MCF 10A (cell line): Measurements from ENCODE around the gene TMEM259. TPM values are rescaled to one million over a fixed set of nuclear protein-coding genes. Genes with fewer than 3 reads are reported as not detected.
A peak's percentile ranks its signal among the peaks of the same experiment; 100 is the strongest.

Source experiments
- BruUV-seq: library from RNA; stranded (reverse); fragments of 400-500 nt; replicated peaks from 2 replicates; lab custom pipeline; 2021; lab: Mats Ljungman, UMichigan
- CTCF ChIA-PET: fragments of 300-600 bp; sonication (Branson Sonifier 250); formaldehyde crosslinking; extraction: SDS; loops from one replicate; lab custom pipeline; 2021; ENCODE audit warnings: antibody characterized with exemption, inconsistent platforms; lab: Yijun Ruan, JAX
- POLR2A ChIA-PET: fragments of 300-600, 350-650 bp; sonication (Branson Sonifier 250); formaldehyde crosslinking; extraction: SDS; loops from one replicate; lab custom pipeline; 2020; ENCODE audit warnings: antibody characterized with exemption, inconsistent platforms; lab: Yijun Ruan, JAX
- DNase-seq: peaks from one replicate; pipeline ENCODE4 v3.0.0-alpha.2; 2018; ENCODE audit not compliant: unreplicated experiment
- H3K27ac Mint-ChIP-seq: one replicate; pipeline ENCODE4 v1.8.0; 2022; ENCODE audit warnings: mild to moderate bottlenecking, low read depth, mixed read lengths; ENCODE audit not compliant: unreplicated experiment
- H3K27me3 Mint-ChIP-seq: one replicate; pipeline ENCODE4 v1.8.0; 2022; ENCODE audit warnings: mixed read lengths; ENCODE audit not compliant: insufficient read depth, unreplicated experiment
- H3K36me3 Mint-ChIP-seq: one replicate; pipeline ENCODE4 v1.8.0; 2022; ENCODE audit warnings: mild to moderate bottlenecking, moderate library complexity, mixed read lengths; ENCODE audit not compliant: insufficient read depth, unreplicated experiment
- H3K4me1 Mint-ChIP-seq: one replicate; pipeline ENCODE4 v1.8.0; 2022; ENCODE audit warnings: mixed read lengths; ENCODE audit not compliant: insufficient read depth, unreplicated experiment
- H3K4me3 Mint-ChIP-seq: one replicate; pipeline ENCODE4 v1.8.0; 2022; ENCODE audit warnings: mild to moderate bottlenecking, moderate library complexity, mixed read lengths; ENCODE audit not compliant: unreplicated experiment
- H3K9me3 Mint-ChIP-seq: one replicate; pipeline ENCODE4 v1.8.0; 2022; ENCODE audit warnings: mixed read lengths; ENCODE audit not compliant: unreplicated experiment
- intact Hi-C: fragments of 100-400 bp; cut with micrococcal nuclease; formaldehyde crosslinking; loops from 2 replicates; pipeline ENCODE4 v1.14.1; 2022
- total RNA-seq: library from RNA; stranded (reverse); gene quantifications from 2 replicates; pipeline ENCODE4 v1.2.3, GENCODE V29; 2022
- TF ChIP-seq, protein P1 (sequence below): fragments of 200-600 bp; IDR thresholded peaks from one replicate; pipeline ENCODE4 v1.8.0; 2022; ENCODE audit warnings: antibody characterized with exemption, mild to moderate bottlenecking; ENCODE audit not compliant: unreplicated experiment

The TMEM259 gene
- total RNA-seq, 1 experiment from 2014 or later, result 130 TPM

DNA sequence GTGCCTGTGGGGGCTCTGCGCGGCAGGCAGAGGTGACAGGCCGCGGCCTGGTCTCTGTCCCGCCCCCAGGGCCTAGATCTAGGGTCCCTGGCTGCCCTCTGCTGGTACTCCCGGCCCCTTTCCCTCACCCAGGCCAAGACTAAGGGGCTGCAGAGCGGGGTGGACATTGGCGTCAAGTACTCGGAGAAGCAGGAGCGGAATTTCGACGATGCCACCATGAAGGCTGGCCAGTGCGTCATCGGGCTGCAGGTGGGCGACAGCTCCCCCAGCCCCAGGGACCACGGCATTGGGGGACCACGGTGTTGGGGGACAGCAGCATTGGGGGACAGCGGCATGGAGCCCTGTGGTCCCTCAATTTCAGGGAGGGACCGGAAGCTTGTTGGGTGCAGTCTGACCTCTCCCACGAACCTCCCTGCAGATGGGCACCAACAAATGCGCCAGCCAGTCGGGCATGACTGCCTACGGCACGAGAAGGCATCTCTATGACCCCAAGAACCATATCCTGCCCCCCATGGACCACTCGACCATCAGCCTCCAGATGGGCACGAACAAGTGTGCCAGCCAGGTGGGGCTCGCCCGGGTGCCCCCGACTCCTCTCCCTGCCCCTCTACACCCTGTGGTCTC, 15.2 kb upstream of the TMEM259 start:
- POLR2A ChIA-PET, result interaction anchor here (0.7 to 5.1 kb wide), 2 partner anchors 8 to 15 kb away, joined by 3 to 97 read pairs; partner anchors contain the start of genes CNN2 and RNU6-2
- BruUV-seq, result no TSS peak

DNA sequence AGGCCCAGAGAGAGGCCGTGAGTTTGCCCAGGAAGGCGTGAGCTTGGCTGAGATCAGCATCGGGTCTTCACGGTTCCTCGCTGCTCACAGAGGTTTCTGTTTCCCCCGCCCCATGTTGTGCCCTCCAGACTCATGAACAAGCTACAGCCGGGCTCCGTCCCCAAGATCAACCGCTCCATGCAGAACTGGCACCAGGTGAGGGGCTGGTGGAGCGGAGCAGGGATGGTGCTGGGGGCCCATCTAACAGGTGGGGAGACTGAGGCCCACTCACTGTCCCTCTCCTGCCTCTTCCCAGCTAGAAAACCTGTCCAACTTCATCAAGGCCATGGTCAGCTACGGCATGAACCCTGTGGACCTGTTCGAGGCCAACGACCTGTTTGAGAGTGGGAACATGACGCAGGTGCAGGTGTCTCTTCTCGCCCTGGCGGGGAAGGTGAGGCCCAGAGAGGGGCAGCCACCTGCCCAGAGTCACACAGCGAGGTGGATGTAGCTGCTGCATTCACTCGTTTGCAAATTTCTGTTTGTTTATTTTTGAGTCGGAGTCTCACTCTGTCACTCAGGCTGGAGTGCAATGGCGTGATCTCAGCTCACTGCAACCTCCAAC, 11.4 kb upstream of the TMEM259 start:
- Mint-ChIP-seq H3K27ac (no peak overlapping the region), H3K4me3 (no peak overlapping the region), H3K9me3 (no peaks in the 10 kb centered on the region), H3K27me3 (no peaks in the 10 kb centered on the region), H3K4me1 (peaks cover 16% of the 10 kb centered on the region), H3K36me3 (peaks cover 68% of the 10 kb centered on the region)
- TF ChIP-seq, protein P1, sequence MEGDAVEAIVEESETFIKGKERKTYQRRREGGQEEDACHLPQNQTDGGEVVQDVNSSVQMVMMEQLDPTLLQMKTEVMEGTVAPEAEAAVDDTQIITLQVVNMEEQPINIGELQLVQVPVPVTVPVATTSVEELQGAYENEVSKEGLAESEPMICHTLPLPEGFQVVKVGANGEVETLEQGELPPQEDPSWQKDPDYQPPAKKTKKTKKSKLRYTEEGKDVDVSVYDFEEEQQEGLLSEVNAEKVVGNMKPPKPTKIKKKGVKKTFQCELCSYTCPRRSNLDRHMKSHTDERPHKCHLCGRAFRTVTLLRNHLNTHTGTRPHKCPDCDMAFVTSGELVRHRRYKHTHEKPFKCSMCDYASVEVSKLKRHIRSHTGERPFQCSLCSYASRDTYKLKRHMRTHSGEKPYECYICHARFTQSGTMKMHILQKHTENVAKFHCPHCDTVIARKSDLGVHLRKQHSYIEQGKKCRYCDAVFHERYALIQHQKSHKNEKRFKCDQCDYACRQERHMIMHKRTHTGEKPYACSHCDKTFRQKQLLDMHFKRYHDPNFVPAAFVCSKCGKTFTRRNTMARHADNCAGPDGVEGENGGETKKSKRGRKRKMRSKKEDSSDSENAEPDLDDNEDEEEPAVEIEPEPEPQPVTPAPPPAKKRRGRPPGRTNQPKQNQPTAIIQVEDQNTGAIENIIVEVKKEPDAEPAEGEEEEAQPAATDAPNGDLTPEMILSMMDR, result no peak
- intact Hi-C loops, result no loop called here
- CTCF ChIA-PET, result interaction anchor here (0.9 to 1.2 kb wide), 2 partner anchors 25 to 32 kb away, joined by 3 to 4 read pairs; no protein-coding TSS in a partner anchor
- BruUV-seq, result no TSS peak
- POLR2A ChIA-PET, result interaction anchor here (0.6 kb wide), 1 partner anchor 208 kb away, joined by 4 read pairs; no protein-coding TSS in a partner anchor
- no peak for DNase-seq

More for the DNA sequence above, 15.2 kb upstream of the TMEM259 start:
- H3K4me1 Mint-ChIP-seq, result peaks cover 10% of the 10 kb centered on the region
- H3K9me3 Mint-ChIP-seq, result no peaks in the 10 kb centered on the region
- no peak for DNase-seq
- no peaks in the 10 kb centered on the region for H3K27me3 Mint-ChIP-seq
- TF ChIP-seq, protein P1, result no peak
- CTCF ChIA-PET, result interaction anchor here (0.7 kb wide), 1 partner anchor 440 kb away, joined by 3 read pairs; no protein-coding TSS in a partner anchor
- H3K27ac Mint-ChIP-seq, result peak overlapping the region; percentile 27
- H3K36me3 Mint-ChIP-seq, result peaks cover 77% of the 10 kb centered on the region
- H3K4me3 Mint-ChIP-seq, result no peak overlapping the region
- intact Hi-C loops, result no loop called here

DNA sequence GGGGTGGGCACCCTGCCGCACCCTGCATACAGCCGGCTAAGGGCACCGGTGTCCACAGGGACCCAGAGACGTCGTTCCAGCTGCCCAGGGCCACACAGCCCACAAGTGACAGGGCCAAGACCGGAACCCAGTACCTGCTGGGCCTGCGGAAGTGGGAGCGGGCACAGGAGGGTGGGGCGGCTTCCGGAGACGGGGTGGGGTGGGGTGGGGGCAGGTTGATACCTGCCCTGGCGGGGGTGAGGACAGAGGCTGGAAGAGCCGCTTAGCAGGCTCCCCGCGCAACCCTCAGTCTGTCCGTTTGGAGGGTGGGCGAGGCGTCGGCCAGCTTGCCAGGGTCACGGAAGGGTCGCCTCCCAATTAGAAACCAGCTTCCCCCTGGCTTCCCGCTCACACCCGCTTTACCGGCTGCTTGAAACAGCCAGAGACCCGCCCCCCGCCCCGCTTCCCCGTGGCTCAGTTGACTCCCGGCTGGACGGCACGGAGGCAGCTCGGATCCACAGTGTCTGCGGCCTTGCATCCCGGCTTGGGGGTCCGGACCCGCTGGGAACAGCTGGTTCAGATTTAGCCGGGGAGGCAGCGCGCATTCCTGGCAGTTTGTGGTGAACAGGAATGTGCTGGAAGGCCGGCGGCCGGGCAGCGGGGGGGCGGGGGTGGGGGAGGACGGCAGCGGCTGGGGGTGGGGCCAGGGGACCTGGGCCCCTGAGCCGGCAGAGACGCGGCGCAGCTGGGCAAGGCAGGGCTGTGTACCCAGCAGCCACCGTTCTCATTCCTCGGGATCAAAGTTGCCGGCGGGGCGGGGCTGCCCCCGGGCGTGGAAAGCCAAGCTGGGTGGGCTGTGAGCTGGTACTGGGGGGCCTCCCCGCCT, 7.4 kb upstream of the TMEM259 start:
- POLR2A ChIA-PET, result interaction anchor here (0.5 to 5.8 kb wide), 17 partner anchors 9 to 286 kb away, joined by 3 to 97 read pairs (median 11); partner anchors contain the start of genes ABCA7, ARHGAP45, CIRBP and GPX4
- TF ChIP-seq, protein P1, result no peak
- CTCF ChIA-PET, result interaction anchor here (1.1 to 1.3 kb wide), 3 partner anchors 10 to 213 kb away, joined by 3 to 5 read pairs (median 3); partner anchors contain the start of gene ARHGAP45
- peaks cover 12% of the 10 kb centered on the region for H3K4me1 Mint-ChIP-seq
- peak; percentile 80 for DNase-seq
- H3K4me3 Mint-ChIP-seq, result peak overlapping the region; percentile 86
- BruUV-seq, result no TSS peak
- intact Hi-C loops, result no loop called here
- peak overlapping the region; percentile 66 for H3K27ac Mint-ChIP-seq
- H3K27me3 Mint-ChIP-seq, result no peaks in the 10 kb centered on the region
- peaks cover 41% of the 10 kb centered on the region for H3K36me3 Mint-ChIP-seq
- H3K9me3 Mint-ChIP-seq, result no peaks in the 10 kb centered on the region
